Measurements from ENCODE around the gene ETHE1. TPM values are rescaled to one million over a fixed set of nuclear protein-coding genes. Genes with fewer than 3 reads are reported as not detected.

Gene ETHE1
- total RNA-seq, 2 donors from 2014 or later = 41.7 to 70.4 TPM

DNA sequence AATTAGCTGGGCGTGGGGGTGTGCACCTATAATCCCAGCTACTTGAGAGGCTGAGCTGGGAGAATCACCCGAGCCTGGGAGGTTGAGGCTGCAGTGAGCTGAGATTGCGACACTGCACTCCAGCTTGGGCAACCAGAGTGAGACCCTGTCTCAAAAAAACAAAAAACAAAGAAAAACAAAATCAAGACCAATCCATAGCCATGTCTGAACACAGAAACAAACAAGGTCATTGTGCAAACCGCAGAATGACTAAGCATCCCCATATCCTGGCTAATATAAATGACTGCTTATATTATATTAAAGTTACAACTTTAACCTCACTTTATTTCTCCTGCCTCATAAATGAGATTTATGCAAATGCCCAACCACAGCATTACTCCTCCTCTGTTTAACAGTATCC is 59.3 kb downstream of the ETHE1 start:
- Mint-ChIP-seq H3K27ac (peak overlapping the region in 1 of 2 donors; percentile 15), H3K36me3 (no peaks in the 10 kb centered on the region), H3K4me3 (peak overlapping the region; percentile 8), H3K27me3 (peaks cover 0 to 5% of the 10 kb centered on the region in 2 donors), H3K4me1 (ENCODE audit: low read depth in 2 of 2) (peaks cover 14 to 24% of the 10 kb centered on the region in 2 donors), H3K9me3 (no peaks in the 10 kb centered on the region)
- no peak for DNase-seq (ENCODE audit: low spot score)
- ATAC-seq = no peak

- Mint-ChIP-seq H3K4me3 (no peak overlapping the region), H3K27me3 (peaks cover 0 to 5% of the 10 kb centered on the region in 2 donors), H3K4me1 (ENCODE audit: low read depth in 2 of 2) (peaks cover 14 to 24% of the 10 kb centered on the region in 2 donors), H3K9me3 (no peaks in the 10 kb centered on the region), H3K27ac (peak overlapping the region in 1 of 2 donors; percentile 15), H3K36me3 (no peaks in the 10 kb centered on the region)
- ATAC-seq (no peak), DNase-seq (ENCODE audit: low spot score) (no peak)
These were observed 59.7 kb downstream of the ETHE1 start for GRCh38 chr19:43467276-43467675.

DNA sequence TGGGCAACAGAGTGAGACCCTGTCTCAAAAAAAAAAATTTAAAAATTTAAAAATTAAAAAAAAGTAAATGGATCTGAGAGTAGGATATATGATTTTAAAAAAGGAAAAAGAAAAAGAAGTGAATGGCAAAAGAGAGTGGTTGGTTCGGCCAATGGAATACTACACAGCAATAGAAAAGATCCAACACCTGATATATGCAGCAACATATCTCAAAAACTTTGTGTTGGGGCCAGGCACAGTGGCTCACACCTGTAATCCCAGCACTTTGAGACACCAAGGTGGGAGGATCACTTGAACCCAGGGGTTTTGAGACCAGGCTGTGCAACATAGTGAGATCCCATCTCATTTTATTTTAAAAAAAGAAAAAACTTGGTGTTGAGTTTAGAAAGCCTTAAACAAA is 60.2 kb downstream of the ETHE1 start:
- Mint-ChIP-seq H3K4me1 (ENCODE audit: low read depth in 2 of 2) (peaks cover 14 to 24% of the 10 kb centered on the region in 2 donors), H3K9me3 (no peaks in the 10 kb centered on the region), H3K4me3 (no peak overlapping the region), H3K27ac (peak overlapping the region in 1 of 2 donors; percentile 15), H3K36me3 (no peaks in the 10 kb centered on the region), H3K27me3 (peaks cover 0 to 5% of the 10 kb centered on the region in 2 donors)
- DNase-seq (ENCODE audit: low spot score) (no peak), ATAC-seq (no peak)

- Mint-ChIP-seq H3K27ac (peak within 1 kb of the TSS; percentile 80 to 90), H3K4me3 (peak within 1 kb of the TSS; percentile 89), H3K27me3 (peaks cover 0 to 5% of the 10 kb centered on the region in 2 donors), H3K36me3 (no peaks in the 10 kb centered on the region), H3K9me3 (no peaks in the 10 kb centered on the region), H3K4me1 (ENCODE audit: low read depth in 2 of 2) (peaks cover 14 to 24% of the 10 kb centered on the region in 2 donors)
- DNase-seq (ENCODE audit: low spot score) (no peak), ATAC-seq (no peak)
These were observed 61.4 kb downstream of the ETHE1 start, which contains the start of gene LYPD3 for GRCh38 chr19:43465468-43466120. Gene LYPD3, minus strand, starts transcription at chr19:43465608. Its CDS starts 37 bp downstream, at chr19:43465571.

- H3K9me3 Mint-ChIP-seq = no peaks in the 10 kb centered on the region
- peak; percentile 84 for DNase-seq (ENCODE audit: low spot score)
These were observed 62.7 kb downstream of the ETHE1 start for GRCh38 chr19:43464134-43464775.

DNA sequence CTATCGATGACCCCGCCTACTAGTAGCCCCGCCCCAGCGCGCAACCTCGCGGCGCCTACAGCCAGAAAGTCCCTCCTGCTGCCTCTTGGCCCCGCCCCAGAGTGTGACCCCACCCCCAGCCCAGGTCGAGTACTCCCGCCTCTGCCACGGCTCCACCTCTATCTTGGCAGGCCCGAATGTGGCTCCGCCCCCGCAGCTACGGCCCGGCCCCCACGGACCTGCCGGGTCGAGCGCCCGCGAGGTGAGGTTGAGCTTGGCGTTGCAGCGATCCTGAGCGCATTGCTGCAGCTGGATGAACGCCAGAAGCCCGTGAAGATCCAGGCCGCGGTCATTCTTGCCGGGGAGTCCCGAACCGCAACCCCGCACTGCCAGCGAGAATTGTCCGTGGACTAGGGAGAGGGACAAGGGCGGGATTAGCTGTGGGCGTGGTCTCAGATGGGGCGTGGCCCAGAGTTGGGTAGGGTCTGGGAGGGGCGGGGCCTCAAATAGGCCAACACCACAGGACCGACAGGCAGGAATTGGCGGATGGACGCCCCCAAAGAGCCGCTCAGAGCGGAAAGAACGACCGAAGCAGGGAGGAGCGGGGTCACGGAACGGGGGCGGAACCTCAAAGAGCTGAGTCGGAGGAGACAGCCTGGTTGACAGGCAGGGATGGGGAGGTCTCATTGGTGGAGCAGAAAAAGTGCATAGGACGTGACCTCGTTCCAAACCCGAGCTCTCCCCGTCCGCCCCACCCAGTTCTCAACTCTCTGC is 63.4 kb downstream of the ETHE1 start:
- H3K4me1 Mint-ChIP-seq (ENCODE audit: low read depth in 2 of 2) = peaks cover 14 to 24% of the 10 kb centered on the region in 2 donors
- H3K27me3 Mint-ChIP-seq = peaks cover 0 to 9% of the 10 kb centered on the region in 2 donors
- peak overlapping the region; percentile 80 to 90 for H3K27ac Mint-ChIP-seq
- H3K36me3 Mint-ChIP-seq = no peaks in the 10 kb centered on the region
- peak overlapping the region; percentile 89 for H3K4me3 Mint-ChIP-seq
- no peaks in the 10 kb centered on the region for H3K9me3 Mint-ChIP-seq
- DNase-seq (ENCODE audit: low spot score) (peak; percentile 98), ATAC-seq (peak; percentile 95)

More at GRCh38 chr19:43464134-43464775, 62.7 kb downstream of the ETHE1 start:
- no peaks in the 10 kb centered on the region for H3K36me3 Mint-ChIP-seq
- H3K4me3 Mint-ChIP-seq = peak overlapping the region; percentile 89
- peak overlapping the region; percentile 80 to 90 for H3K27ac Mint-ChIP-seq
- peaks cover 0 to 9% of the 10 kb centered on the region in 2 donors for H3K27me3 Mint-ChIP-seq
- H3K4me1 Mint-ChIP-seq (ENCODE audit: low read depth in 2 of 2) = peaks cover 14 to 24% of the 10 kb centered on the region in 2 donors
- peak; percentile 57 to 70 for ATAC-seq

GRCh38 chr19:43462785-43463380 is 64.1 kb downstream of the ETHE1 start:
- peak overlapping the region; percentile 80 to 90 for H3K27ac Mint-ChIP-seq
- H3K36me3 Mint-ChIP-seq = no peaks in the 10 kb centered on the region
- H3K9me3 Mint-ChIP-seq = no peaks in the 10 kb centered on the region
- ATAC-seq = no peak
- peaks cover 8 to 21% of the 10 kb centered on the region in 2 donors for H3K4me1 Mint-ChIP-seq (ENCODE audit: low read depth in 2 of 2)
- peaks cover 0 to 9% of the 10 kb centered on the region in 2 donors for H3K27me3 Mint-ChIP-seq
- no peak for DNase-seq (ENCODE audit: low spot score)
- H3K4me3 Mint-ChIP-seq = peak overlapping the region; percentile 89

- Mint-ChIP-seq H3K36me3 (no peaks in the 10 kb centered on the region), H3K27me3 (peaks cover 0 to 9% of the 10 kb centered on the region in 2 donors), H3K27ac (no peak overlapping the region), H3K9me3 (no peaks in the 10 kb centered on the region), H3K4me3 (no peak overlapping the region), H3K4me1 (ENCODE audit: low read depth in 2 of 2) (peaks cover 4 to 20% of the 10 kb centered on the region in 2 donors)
- ATAC-seq (no peak), DNase-seq (ENCODE audit: low spot score) (peak; percentile 32)
These were observed 64.6 kb downstream of the ETHE1 start for GRCh38 chr19:43462383-43462782.

- Mint-ChIP-seq H3K4me3 (peak overlapping the region; percentile 10), H3K27ac (no peak overlapping the region), H3K4me1 (ENCODE audit: low read depth in 2 of 2) (peaks cover 0 to 17% of the 10 kb centered on the region in 2 donors), H3K9me3 (no peaks in the 10 kb centered on the region), H3K27me3 (peaks cover 0 to 9% of the 10 kb centered on the region in 2 donors), H3K36me3 (no peaks in the 10 kb centered on the region)
- ATAC-seq (no peak), DNase-seq (ENCODE audit: low spot score) (no peak)
These were observed 65.7 kb downstream of the ETHE1 start for GRCh38 chr19:43461303-43461702.

DNA sequence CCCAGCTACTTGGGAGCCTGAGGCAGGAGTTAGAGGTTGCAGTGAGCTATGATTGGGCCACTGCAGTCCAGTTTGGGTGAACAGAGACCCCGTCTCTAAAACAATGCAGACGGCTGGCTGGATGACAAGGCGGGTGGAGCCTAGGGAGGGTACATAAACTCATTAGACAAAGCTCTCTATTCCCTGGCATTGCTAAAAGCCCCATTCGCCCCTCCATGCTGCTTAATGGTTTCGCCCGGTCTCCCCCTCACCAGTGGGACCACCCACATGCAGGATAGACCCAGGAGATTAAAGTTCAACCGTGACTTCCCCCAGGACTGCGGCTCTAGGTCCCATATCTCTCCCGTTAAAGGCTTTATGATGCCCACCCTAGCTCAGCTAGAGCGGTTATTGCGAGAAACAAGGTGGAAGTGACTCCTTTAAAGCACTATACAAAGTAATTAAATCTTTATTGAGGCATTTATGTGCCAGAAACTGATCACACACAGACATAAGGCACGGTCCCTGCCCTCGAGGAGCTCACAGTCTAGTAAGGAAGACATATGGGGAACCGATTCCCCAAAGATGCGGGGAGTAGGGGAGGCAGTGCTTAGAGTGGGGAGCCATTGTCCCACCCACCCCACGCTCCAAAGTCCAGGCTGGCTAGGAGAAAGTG is 66.5 kb downstream of the ETHE1 start:
- Mint-ChIP-seq H3K4me1 (ENCODE audit: low read depth in 2 of 2) (peaks cover 6 to 11% of the 10 kb centered on the region in 2 donors), H3K27ac (no peak overlapping the region), H3K4me3 (no peak overlapping the region), H3K36me3 (no peaks in the 10 kb centered on the region), H3K27me3 (peaks cover 0 to 5% of the 10 kb centered on the region in 2 donors), H3K9me3 (no peaks in the 10 kb centered on the region)
- peak; percentile 55 for DNase-seq (ENCODE audit: low spot score)
- ATAC-seq = no peak

DNA sequence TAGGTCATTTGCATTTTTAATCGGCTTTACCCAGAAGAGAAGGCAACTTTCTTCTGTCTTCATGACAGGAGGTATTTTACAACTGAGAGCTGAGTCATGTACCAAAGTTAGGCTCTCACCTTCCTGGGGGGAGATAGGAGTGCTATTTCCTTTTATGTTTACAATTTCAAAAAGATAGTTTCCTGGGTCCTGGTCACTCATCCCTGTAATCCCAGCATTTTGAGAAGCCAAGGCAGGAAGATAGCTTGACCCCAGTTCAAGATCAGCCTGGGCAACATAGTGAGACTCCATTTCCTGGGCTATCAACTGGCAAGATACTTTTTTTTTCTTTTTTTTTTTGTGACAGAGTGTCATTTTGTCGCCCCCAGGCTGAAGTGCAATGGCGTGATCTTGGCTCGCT is 69.2 kb downstream of the ETHE1 start:
- ATAC-seq (no peak), DNase-seq (ENCODE audit: low spot score) (no peak)
- peaks cover 0 to 8% of the 10 kb centered on the region in 2 donors for H3K4me1 Mint-ChIP-seq (ENCODE audit: low read depth in 2 of 2)
- no peaks in the 10 kb centered on the region for H3K9me3 Mint-ChIP-seq
- no peaks in the 10 kb centered on the region for H3K36me3 Mint-ChIP-seq
- no peak overlapping the region for H3K27ac Mint-ChIP-seq
- H3K4me3 Mint-ChIP-seq = no peak overlapping the region
- H3K27me3 Mint-ChIP-seq = peaks cover 0 to 8% of the 10 kb centered on the region in 2 donors

Data from natural killer cell treated with Interleukin-12 subunit alpha and Interleukin-12 subunit beta and Interleukin-15 and Interleukin-18, amount 100 ng/mL, for 72 hours (primary cell).